ENCODE results near the gene RRN3.
"Not testable (repeated sequence)": the region's sequence is repeated elsewhere in the genome, so short reads cannot be mapped to it uniquely, and the experiment has no call there.

DNA sequence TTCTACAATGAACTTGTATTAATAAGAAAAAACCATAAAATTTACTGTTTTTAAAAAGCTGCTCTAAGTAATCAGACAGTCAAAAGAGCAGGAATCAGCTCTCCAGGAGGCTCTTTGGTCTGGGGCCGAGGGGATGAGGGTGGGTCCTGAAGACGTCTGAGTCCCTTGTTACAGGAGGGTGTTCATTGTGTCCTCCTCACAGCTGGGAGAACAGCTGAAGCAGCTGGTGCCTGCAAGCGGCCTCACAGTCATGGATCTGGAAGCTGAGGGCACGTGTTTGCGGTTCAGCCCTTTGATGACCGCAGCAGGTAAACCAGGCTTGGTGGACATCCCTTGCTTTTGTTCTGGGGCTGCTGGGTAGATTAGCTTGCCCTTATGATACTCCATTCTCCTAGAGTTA lies 64.3 kb downstream of the RRN3 start:
- TF ChIP-seq CTCF (conservative IDR thresholded peaks at IDR 0.05 in 1 of 2, IDR thresholded peaks at IDR 0.05 in 1 of 2; ENCODE audit: extremely low read depth in 1 of 2, insufficient read depth in 1 of 2, low read depth in 1 of 2, low read length in 2 of 2); EZH2 (IDR thresholded peaks at IDR 0.05; ENCODE audit: borderline replicate concordance, low read length): not testable (repeated sequence)

Measured in mammary epithelial cell (primary cell).